WTC11 (cell line): Measurements from ENCODE around the gene RAB11B. TPM values are rescaled to one million over a fixed set of nuclear protein-coding genes. Genes with fewer than 3 reads are reported as not detected.
"Not testable (repeated sequence)": the region's sequence is repeated elsewhere in the genome, so short reads cannot be mapped to it uniquely, and the experiment has no call there.

Experiments
- ATAC-seq: fragments of 200-7000 bp; cut with Tn5 transposase; 2 replicates; pipeline ENCODE4 v1.10.0; 2021; ENCODE audit warnings: mild to moderate bottlenecking, moderate library complexity
- CTCF ChIA-PET: fragments of 300-600 bp; sonication (Branson Sonifier 250); formaldehyde crosslinking; loops from one replicate; lab custom pipeline; 2021; ENCODE audit warnings: antibody characterized with exemption; lab: Charles Lee
- POLR2A ChIA-PET: fragments of 350-600 bp; sonication (Branson Sonifier 250); formaldehyde crosslinking; loops from one replicate; lab custom pipeline; 2021; ENCODE audit warnings: antibody characterized with exemption; lab: Charles Lee
- DNase-seq: peaks from one replicate; pipeline ENCODE4 v3.0.0; 2021; ENCODE audit warnings: low spot score
- H3K27ac Mint-ChIP-seq: 2 replicates; pipeline ENCODE4 v1.8.0; 2021; ENCODE audit warnings: mixed read lengths
- H3K27me3 Mint-ChIP-seq: 2 replicates; pipeline ENCODE4 v1.8.0; 2021; ENCODE audit warnings: low read depth, mild to moderate bottlenecking, moderate library complexity, mixed read lengths
- H3K36me3 Mint-ChIP-seq: 2 replicates; pipeline ENCODE4 v1.8.0; 2021; ENCODE audit warnings: mixed read lengths
- H3K4me1 Mint-ChIP-seq: 2 replicates; pipeline ENCODE4 v1.8.0; 2022; ENCODE audit warnings: mixed read lengths
- H3K4me3 Mint-ChIP-seq: 2 replicates; pipeline ENCODE4 v1.8.0; 2021; ENCODE audit warnings: mild to moderate bottlenecking, moderate library complexity, mixed read lengths
- H3K9me3 Mint-ChIP-seq: 2 replicates; pipeline ENCODE4 v1.8.0; 2021; ENCODE audit warnings: mixed read lengths
- ATF3 ChIP-seq: sonication (generic); formaldehyde crosslinking; conservative IDR thresholded peaks from 2 replicates; pipeline ENCODE4 v1.8.1; 2022; ENCODE audit warnings: mild to moderate bottlenecking, missing genetic modification reagents
- CDX4 ChIP-seq: fragments of 250-450 bp; sonication (Bioruptor Pico); IDR thresholded peaks from 2 replicates; pipeline ENCODE4 v1.9.0; 2021; ENCODE audit warnings: moderate library complexity, mild to moderate bottlenecking, inconsistent platforms, borderline replicate concordance
- CREB1 ChIP-seq: sonication (generic); formaldehyde crosslinking; IDR thresholded peaks from 2 replicates; pipeline ENCODE4 v1.8.0; 2023; ENCODE audit warnings: mild to moderate bottlenecking, missing genetic modification reagents
- E2F5 ChIP-seq: sonication (generic); formaldehyde crosslinking; IDR thresholded peaks from 2 replicates; pipeline ENCODE4 v1.8.1; 2022; ENCODE audit warnings: mild to moderate bottlenecking, moderate library complexity, missing genetic modification reagents
- GABPB1 ChIP-seq: sonication (generic); formaldehyde crosslinking; IDR thresholded peaks from 2 replicates; pipeline ENCODE4 v1.8.1; 2023; ENCODE audit warnings: mild to moderate bottlenecking, missing genetic modification reagents
- GTF2I ChIP-seq: fragments of 250-450 bp; sonication (Bioruptor Pico); conservative IDR thresholded peaks from 2 replicates; pipeline ENCODE4 v1.4.0; 2021; ENCODE audit warnings: mild to moderate bottlenecking
- MYBL2 ChIP-seq: sonication (generic); formaldehyde crosslinking; IDR thresholded peaks from 2 replicates; pipeline ENCODE4 v1.8.1; 2023; ENCODE audit warnings: mild to moderate bottlenecking, moderate library complexity, missing genetic modification reagents
- NFATC4 ChIP-seq: fragments of 250-450 bp; sonication (Bioruptor Pico); IDR thresholded peaks from 2 replicates; pipeline ENCODE4 v1.9.0; 2021; ENCODE audit warnings: mild to moderate bottlenecking
- NFYB ChIP-seq: sonication (generic); formaldehyde crosslinking; conservative IDR thresholded peaks from 2 replicates; pipeline ENCODE4 v1.8.0; 2022; ENCODE audit warnings: low read depth, missing genetic modification reagents
- SOX15 ChIP-seq: fragments of 250-450 bp; sonication (Bioruptor Pico); IDR thresholded peaks from 2 replicates; pipeline ENCODE4 v1.9.0; 2021; ENCODE audit warnings: mild to moderate bottlenecking
- STAT6 ChIP-seq: sonication (generic); formaldehyde crosslinking; conservative IDR thresholded peaks from 2 replicates; pipeline ENCODE4 v1.8.1; 2023; ENCODE audit warnings: mild to moderate bottlenecking, low read depth, missing genetic modification reagents, moderate library complexity
- TCF7 ChIP-seq: sonication (generic); formaldehyde crosslinking; IDR thresholded peaks from 2 replicates; pipeline ENCODE4 v1.8.0; 2022; ENCODE audit warnings: mild to moderate bottlenecking, low read depth, missing genetic modification reagents, moderate library complexity
- TP53 ChIP-seq: sonication (generic); formaldehyde crosslinking; IDR thresholded peaks from 2 replicates; pipeline ENCODE4 v1.8.1; 2023; ENCODE audit warnings: mild to moderate bottlenecking, missing genetic modification reagents
- USF2 ChIP-seq: sonication (generic); formaldehyde crosslinking; IDR thresholded peaks from 2 replicates; pipeline ENCODE4 v1.8.1; 2023; ENCODE audit warnings: mild to moderate bottlenecking, missing genetic modification reagents, moderate library complexity
- ZNF121 ChIP-seq: sonication (generic); formaldehyde crosslinking; IDR thresholded peaks from 2 replicates; pipeline ENCODE4 v1.8.0; 2023; ENCODE audit warnings: missing genetic modification reagents
- ZNF281 ChIP-seq: sonication (generic); formaldehyde crosslinking; IDR thresholded peaks from 2 replicates; pipeline ENCODE4 v1.8.0; 2023; ENCODE audit warnings: mild to moderate bottlenecking, missing genetic modification reagents
- ZNF423 ChIP-seq: fragments of 250-450 bp; sonication (Bioruptor Pico); IDR thresholded peaks from 2 replicates; pipeline ENCODE4 v2.1.2; 2022; ENCODE audit warnings: mild to moderate bottlenecking, moderate library complexity
- ZNF671 ChIP-seq: fragments of 250-450 bp; sonication (Bioruptor Pico); IDR thresholded peaks from 2 replicates; pipeline ENCODE4 v1.8.0; 2021; ENCODE audit warnings: mild to moderate bottlenecking
- total RNA-seq: library from RNA; stranded (reverse); gene quantifications from 3 replicates; pipeline ENCODE4 v1.2.3, GENCODE V29; 2021

The RAB11B gene
- total RNA-seq, 1 experiment from 2014 or later, result 108 TPM

GRCh38 chr19:8438236-8438635 is 48.1 kb downstream of the RAB11B start (continued):
- no peak for TF ChIP-seq ATF3 (CRISPR knock-in tag)
- TF ChIP-seq GABPB1 (CRISPR knock-in tag), result no peak
- no peak for TF ChIP-seq E2F5 (CRISPR knock-in tag)
- TF ChIP-seq STAT6 (CRISPR knock-in tag), result no peak
- no peak for TF ChIP-seq MYBL2 (CRISPR knock-in tag)
- TF ChIP-seq CDX4, result no peak
- no peak for TF ChIP-seq NFATC4 (CRISPR knock-in tag)
- TF ChIP-seq NFYB (CRISPR knock-in tag), result no peak
- no peak for TF ChIP-seq CREB1 (CRISPR knock-in tag)
- no peak for TF ChIP-seq ZNF671 (CRISPR knock-in tag)
- TF ChIP-seq, all 79 proteins: peak for 0

- H3K27ac Mint-ChIP-seq, result peak overlapping the region; percentile 99
- H3K4me1 Mint-ChIP-seq, result peaks cover 27% of the 10 kb centered on the region
- peak overlapping the region; percentile 31 for H3K4me3 Mint-ChIP-seq
- no peaks in the 10 kb centered on the region for H3K27me3 Mint-ChIP-seq
- ATAC-seq (peak; percentile 74), DNase-seq (peak; percentile 44)
- H3K9me3 Mint-ChIP-seq, result no peaks in the 10 kb centered on the region
- POLR2A ChIA-PET, result interaction anchor here (0.6 kb wide), 1 partner anchor 123 kb away, joined by 4 read pairs; no protein-coding TSS in a partner anchor
- H3K36me3 Mint-ChIP-seq, result peaks cover 17% of the 10 kb centered on the region
- TF ChIP-seq ZNF121 (peak; percentile 99), TP53 (CRISPR knock-in tag) (no peak), SOX15 (CRISPR knock-in tag) (no peak), ZNF423 (no peak), ZNF281 (CRISPR knock-in tag) (no peak), USF2 (CRISPR knock-in tag) (no peak), E2F5 (CRISPR knock-in tag) (no peak), GTF2I (CRISPR knock-in tag) (peak; percentile 87), TCF7 (CRISPR knock-in tag) (no peak)
- CTCF ChIA-PET, result interaction anchor here (0.6 to 2.1 kb wide), 10 partner anchors 18 to 289 kb away, joined by 3 to 16 read pairs (median 4); partner anchors contain the start of genes MARCHF2 and ZNF414
These were observed 51.8 kb downstream of the RAB11B start for GRCh38 chr19:8441725-8442544.

GRCh38 chr19:8444140-8444676 is 54.0 kb downstream of the RAB11B start:
- ChIA-PET CTCF (interaction anchor here (0.9 to 1.7 kb wide), 9 partner anchors 31 to 138 kb away, joined by 3 to 10 read pairs (median 4); partner anchors contain the start of gene MARCHF2), POLR2A (interaction anchor here (0.9 to 1.6 kb wide), 4 partner anchors 26 to 82 kb away, joined by 3 to 8 read pairs (median 4); partner anchors contain the start of genes MARCHF2 and ZNF414)
- Mint-ChIP-seq H3K36me3 (peaks cover 17% of the 10 kb centered on the region), H3K27ac (peak overlapping the region; percentile 99), H3K4me3 (peak overlapping the region; percentile 84), H3K4me1 (peaks cover 48% of the 10 kb centered on the region)
- not testable (repeated sequence) for H3K27me3 Mint-ChIP-seq, H3K9me3 Mint-ChIP-seq, DNase-seq, ATAC-seq
